ENCODE measurements around the gene ZFR. TPM values are rescaled to one million over a fixed set of nuclear protein-coding genes. Genes with fewer than 3 reads are reported as not detected.

The ZFR gene
- total and polyA plus RNA-seq, 9 of the 15 experiments (the other 6 are each of a cell fraction or from before 2014, with no cell fraction given), result 35.5 to 108 (median 71.1) TPM

- H3K36me3 ChIP-seq (ENCODE audit: control insufficient read depth, insufficient read depth, low read length), result no peaks in the 10 kb centered on the region
- no peak for FAIRE-seq
- no peaks in the 10 kb centered on the region for H3K9me1 ChIP-seq (ENCODE audit: control insufficient read depth, insufficient read depth, low read length)
- ChIA-PET POLR2A (interaction anchor here (0.6 to 1.1 kb wide), 6 partner anchors 14 to 1156 kb away, joined by 3 to 9 read pairs (median 4); no protein-coding TSS in a partner anchor), CTCF (ENCODE audit: low intra/inter-chr PET ratio) (interaction anchor here (0.7 to 3.4 kb wide), 5 partner anchors 99 to 129 kb away, joined by 3 to 24 read pairs (median 5); no protein-coding TSS in a partner anchor)
- H3K79me2 ChIP-seq (ENCODE audit: control insufficient read depth, insufficient read depth, low read length), result no peaks in the 10 kb centered on the region
- H3K9me3 ChIP-seq (replicated peaks; ENCODE audit: control insufficient read depth, insufficient read depth, low read depth, low read length), result no peaks in the 10 kb centered on the region
- no peak overlapping the region for H2AFZ ChIP-seq (ENCODE audit: low read depth, low read length)
- BruUV-seq (replicated peaks), result no TSS peak
- in situ Hi-C loops (cut with MboI), result loop anchor here (10.0 kb wide), 1 partner anchor 94 kb away; the partner anchor contains the start of gene SUB1
- H3K27me3 ChIP-seq (ENCODE audit: control insufficient read depth in 2 of 2, insufficient read depth in 2 of 2, low read length in 2 of 2), result peaks cover 7 to 32% of the 10 kb centered on the region in 2 experiments
- TF ChIP-seq PBX2 (CRISPR knock-in tag; IDR thresholded peaks at IDR 0.05; ENCODE audit: low read depth) (no peak), PBX2 (tag; conservative IDR thresholded peaks at IDR 0.05; ENCODE audit: low read depth) (no peak), ZNF644 (tag; IDR thresholded peaks at IDR 0.05; ENCODE audit: low read depth) (no peak), GATAD2B (IDR thresholded peaks at IDR 0.05; ENCODE audit: borderline replicate concordance) (no peak), TSHZ1 (CRISPR knock-in tag; IDR thresholded peaks at IDR 0.05) (no peak)
- no peak overlapping the region for H3K27ac ChIP-seq (ENCODE audit: extremely low read depth, low read depth, low read length)
- intact Hi-C loops (cut with micrococcal nuclease), result no loop called here
- no peak overlapping the region for H3K4me3 ChIP-seq
- no peak overlapping the region for H3K9ac ChIP-seq (ENCODE audit: insufficient read depth in 1 of 2, low read depth in 2 of 2, low read length in 2 of 2)
- DNase-seq (ENCODE audit: extremely low read depth in 1 of 4, low spot score in 3 of 4), result no peak
- H3K4me1 ChIP-seq (replicated peaks in 1 of 2; ENCODE audit: control insufficient read depth in 2 of 2, insufficient read depth in 2 of 2, low read length in 2 of 2), result no peaks in the 10 kb centered on the region
- no peak; the same call in 2 of the 3 replicates for ATAC-seq
- no peak overlapping the region for H3K4me2 ChIP-seq (ENCODE audit: insufficient read depth, low read length)
- no peaks in the 10 kb centered on the region for H4K20me1 ChIP-seq (replicated peaks; ENCODE audit: control insufficient read depth, insufficient read depth, low read length)
- 5% methylated on average over 6 of the region's 6 CpGs for WGBS (ENCODE audit: insufficient coverage, low coverage, missing lambda C conversion rate)
Measured at GRCh38 chr5:32490972-32491557, 46.5 kb upstream of the ZFR start.
